ENCODE data around the gene UCK2.

The UCK2 gene

GRCh38 chr1:165888552-165888920 lies 61.1 kb downstream of the UCK2 start:
- no peak for DNase-seq (ENCODE audit: low read depth, low spot score)
- H3K9me3 ChIP-seq (ENCODE audit: control insufficient read depth, insufficient read depth, low read length), result no peaks in the 10 kb centered on the region
- no peaks in the 10 kb centered on the region for H3K27me3 ChIP-seq (ENCODE audit: control insufficient read depth, insufficient read depth, low read length)
- no peak overlapping the region for H3K27ac ChIP-seq (ENCODE audit: low read length)
- H3K36me3 ChIP-seq (ENCODE audit: control insufficient read depth, insufficient read depth, low read length), result peaks cover 10% of the 10 kb centered on the region; the same call in 1 of the 2 replicates
- peaks cover 1% of the 10 kb centered on the region; the same call in 1 of the 2 replicates for H3K4me1 ChIP-seq (ENCODE audit: control insufficient read depth, insufficient read depth, low read length)
- no peak overlapping the region for H3K4me3 ChIP-seq (ENCODE audit: low read length)
- WGBS (ENCODE audit: insufficient coverage, insufficient read length), result no CpG with 5 or more reads among the region's 4 CpGs

- Histone ChIP-seq H3K27ac (ENCODE audit: low read length) (no peak overlapping the region), H3K27me3 (ENCODE audit: control insufficient read depth, insufficient read depth, low read length) (no peaks in the 10 kb centered on the region), H3K9me3 (ENCODE audit: control insufficient read depth, insufficient read depth, low read length) (no peaks in the 10 kb centered on the region), H3K36me3 (ENCODE audit: control insufficient read depth, insufficient read depth, low read length) (peaks cover 10% of the 10 kb centered on the region; the same call in 1 of the 2 replicates), H3K4me3 (ENCODE audit: low read length) (no peak overlapping the region), H3K4me1 (ENCODE audit: control insufficient read depth, insufficient read depth, low read length) (no peaks in the 10 kb centered on the region)
- no CpG with 5 or more reads among the region's 1 CpG for WGBS (ENCODE audit: insufficient coverage, insufficient read length)
- DNase-seq (ENCODE audit: low read depth, low spot score), result no peak
Observed at GRCh38 chr1:165890684-165891083, 63.3 kb downstream of the UCK2 start.

- H3K27me3 ChIP-seq (ENCODE audit: control insufficient read depth, insufficient read depth, low read length), result no peaks in the 10 kb centered on the region
- no CpG with 5 or more reads among the region's 7 CpGs for WGBS (ENCODE audit: insufficient coverage, insufficient read length)
- DNase-seq (ENCODE audit: low read depth, low spot score), result no peak
- H3K9me3 ChIP-seq (ENCODE audit: control insufficient read depth, insufficient read depth, low read length), result no peaks in the 10 kb centered on the region
- no peak overlapping the region for H3K27ac ChIP-seq (ENCODE audit: low read length)
- H3K4me1 ChIP-seq (ENCODE audit: control insufficient read depth, insufficient read depth, low read length), result no peaks in the 10 kb centered on the region
- H3K36me3 ChIP-seq (ENCODE audit: control insufficient read depth, insufficient read depth, low read length), result peaks cover 11% of the 10 kb centered on the region
- H3K4me3 ChIP-seq (ENCODE audit: low read length), result no peak overlapping the region
Observed at GRCh38 chr1:165891111-165891860, 63.9 kb downstream of the UCK2 start.

GRCh38 chr1:165892935-165893334 lies 65.5 kb downstream of the UCK2 start:
- WGBS (ENCODE audit: insufficient coverage, insufficient read length), result no CpG with 5 or more reads among the region's 4 CpGs
- no peaks in the 10 kb centered on the region for H3K4me1 ChIP-seq (ENCODE audit: control insufficient read depth, insufficient read depth, low read length)
- H3K4me3 ChIP-seq (ENCODE audit: low read length), result no peak overlapping the region
- peaks cover 19% of the 10 kb centered on the region for H3K36me3 ChIP-seq (ENCODE audit: control insufficient read depth, insufficient read depth, low read length)
- H3K27ac ChIP-seq (ENCODE audit: low read length), result no peak overlapping the region
- no peak for DNase-seq (ENCODE audit: low read depth, low spot score)
- no peaks in the 10 kb centered on the region for H3K9me3 ChIP-seq (ENCODE audit: control insufficient read depth, insufficient read depth, low read length)
- H3K27me3 ChIP-seq (ENCODE audit: control insufficient read depth, insufficient read depth, low read length), result no peaks in the 10 kb centered on the region

- WGBS (ENCODE audit: insufficient coverage, insufficient read length), result no CpG with 5 or more reads among the region's 2 CpGs
- peaks cover 19% of the 10 kb centered on the region for H3K36me3 ChIP-seq (ENCODE audit: control insufficient read depth, insufficient read depth, low read length)
- DNase-seq (ENCODE audit: low read depth, low spot score), result no peak
Observed at GRCh38 chr1:165893507-165893906, 66.1 kb downstream of the UCK2 start.

GRCh38 chr1:165894591-165894990 lies 67.2 kb downstream of the UCK2 start:
- WGBS (ENCODE audit: insufficient coverage, insufficient read length), result no CpG with 5 or more reads among the region's 4 CpGs
- H3K27ac ChIP-seq (ENCODE audit: low read length), result no peak overlapping the region
- H3K36me3 ChIP-seq (ENCODE audit: control insufficient read depth, insufficient read depth, low read length), result peaks cover 19% of the 10 kb centered on the region

More at GRCh38 chr1:165893507-165893906, 66.1 kb downstream of the UCK2 start:
- H3K27ac ChIP-seq (ENCODE audit: low read length), result no peak overlapping the region
- H3K4me1 ChIP-seq (ENCODE audit: control insufficient read depth, insufficient read depth, low read length), result no peaks in the 10 kb centered on the region
- H3K9me3 ChIP-seq (ENCODE audit: control insufficient read depth, insufficient read depth, low read length), result no peaks in the 10 kb centered on the region
- H3K27me3 ChIP-seq (ENCODE audit: control insufficient read depth, insufficient read depth, low read length), result no peaks in the 10 kb centered on the region
- H3K4me3 ChIP-seq (ENCODE audit: low read length), result no peak overlapping the region

GRCh38 chr1:165895451-165895871 lies 68.0 kb downstream of the UCK2 start:
- WGBS (ENCODE audit: insufficient coverage, insufficient read length), result 100% methylated on average over 1 of the region's 5 CpGs

More at GRCh38 chr1:165894591-165894990, 67.2 kb downstream of the UCK2 start:
- Histone ChIP-seq H3K4me3 (ENCODE audit: low read length) (no peak overlapping the region), H3K4me1 (ENCODE audit: control insufficient read depth, insufficient read depth, low read length) (no peaks in the 10 kb centered on the region), H3K27me3 (ENCODE audit: control insufficient read depth, insufficient read depth, low read length) (no peaks in the 10 kb centered on the region), H3K9me3 (ENCODE audit: control insufficient read depth, insufficient read depth, low read length) (no peaks in the 10 kb centered on the region)
- no peak for DNase-seq (ENCODE audit: low read depth, low spot score)

GRCh38 chr1:165896277-165896676 lies 68.9 kb downstream of the UCK2 start:
- no CpG with 5 or more reads among the region's 10 CpGs for WGBS (ENCODE audit: insufficient coverage, insufficient read length)
- H3K27me3 ChIP-seq (ENCODE audit: control insufficient read depth, insufficient read depth, low read length), result no peaks in the 10 kb centered on the region
- no peak overlapping the region for H3K27ac ChIP-seq (ENCODE audit: low read length)
- no peak for DNase-seq (ENCODE audit: low read depth, low spot score)
- H3K4me3 ChIP-seq (ENCODE audit: low read length), result no peak overlapping the region
- H3K36me3 ChIP-seq (ENCODE audit: control insufficient read depth, insufficient read depth, low read length), result peaks cover 19% of the 10 kb centered on the region
- no peaks in the 10 kb centered on the region for H3K9me3 ChIP-seq (ENCODE audit: control insufficient read depth, insufficient read depth, low read length)
- no peaks in the 10 kb centered on the region for H3K4me1 ChIP-seq (ENCODE audit: control insufficient read depth, insufficient read depth, low read length)

More at GRCh38 chr1:165895451-165895871, 68.0 kb downstream of the UCK2 start:
- no peak overlapping the region for H3K27ac ChIP-seq (ENCODE audit: low read length)
- H3K4me1 ChIP-seq (ENCODE audit: control insufficient read depth, insufficient read depth, low read length), result no peaks in the 10 kb centered on the region
- H3K36me3 ChIP-seq (ENCODE audit: control insufficient read depth, insufficient read depth, low read length), result peaks cover 19% of the 10 kb centered on the region
- DNase-seq (ENCODE audit: low read depth, low spot score), result no peak
- no peak overlapping the region for H3K4me3 ChIP-seq (ENCODE audit: low read length)
- H3K9me3 ChIP-seq (ENCODE audit: control insufficient read depth, insufficient read depth, low read length), result no peaks in the 10 kb centered on the region
- H3K27me3 ChIP-seq (ENCODE audit: control insufficient read depth, insufficient read depth, low read length), result no peaks in the 10 kb centered on the region

GRCh38 chr1:165897326-165898303 lies 70.2 kb downstream of the UCK2 start:
- Histone ChIP-seq H3K4me1 (ENCODE audit: control insufficient read depth, insufficient read depth, low read length) (no peaks in the 10 kb centered on the region), H3K27ac (ENCODE audit: low read length) (no peak overlapping the region)
- WGBS (ENCODE audit: insufficient coverage, insufficient read length), result no CpG with 5 or more reads among the region's 12 CpGs

GRCh38 chr1:165898837-165899236 lies 71.4 kb downstream of the UCK2 start:
- Histone ChIP-seq H3K4me1 (ENCODE audit: control insufficient read depth, insufficient read depth, low read length) (no peaks in the 10 kb centered on the region), H3K27me3 (ENCODE audit: control insufficient read depth, insufficient read depth, low read length) (no peaks in the 10 kb centered on the region), H3K9me3 (ENCODE audit: control insufficient read depth, insufficient read depth, low read length) (no peaks in the 10 kb centered on the region), H3K27ac (ENCODE audit: low read length) (no peak overlapping the region), H3K4me3 (ENCODE audit: low read length) (no peak overlapping the region), H3K36me3 (ENCODE audit: control insufficient read depth, insufficient read depth, low read length) (peaks cover 12% of the 10 kb centered on the region)
- no peak for DNase-seq (ENCODE audit: low read depth, low spot score)
- no CpG with 5 or more reads among the region's 3 CpGs for WGBS (ENCODE audit: insufficient coverage, insufficient read length)

More at GRCh38 chr1:165897326-165898303, 70.2 kb downstream of the UCK2 start:
- H3K36me3 ChIP-seq (ENCODE audit: control insufficient read depth, insufficient read depth, low read length), result peaks cover 12% of the 10 kb centered on the region
- DNase-seq (ENCODE audit: low read depth, low spot score), result no peak
- no peaks in the 10 kb centered on the region for H3K27me3 ChIP-seq (ENCODE audit: control insufficient read depth, insufficient read depth, low read length)
- no peaks in the 10 kb centered on the region for H3K9me3 ChIP-seq (ENCODE audit: control insufficient read depth, insufficient read depth, low read length)
- no peak overlapping the region for H3K4me3 ChIP-seq (ENCODE audit: low read length)

Data from iPS DF 6.9 (cell line).